OCI-LY7 (cell line): ENCODE data around the gene PLK5. TPM values are rescaled to one million over a fixed set of nuclear protein-coding genes. Genes with fewer than 3 reads are reported as not detected.

Experiments
- BruUV-seq: library from RNA; stranded (reverse); fragments of 400-500 nt; replicated peaks from 2 replicates; lab custom pipeline; 2021; lab: Mats Ljungman, UMichigan
- CTCF ChIA-PET: fragments of 300-600 bp; sonication (Branson Sonifier 250); formaldehyde crosslinking; loops from one replicate; lab custom pipeline; 2022; ENCODE audit warnings: antibody characterized with exemption; ENCODE audit not compliant: unreplicated experiment; lab: Charles Lee
- POLR2A ChIA-PET: fragments of 300-600 bp; sonication (Branson Sonifier 250); formaldehyde crosslinking; loops from one replicate; lab custom pipeline; 2022; ENCODE audit warnings: antibody characterized with exemption; lab: Charles Lee
- DNase-seq: peaks from one replicate; pipeline ENCODE4 v3.0.0-alpha.2; 2015; ENCODE audit warnings: low spot score
- H2AFZ ChIP-seq: fragments of 200-600 bp; sonication (generic), shearing (Covaris generic); 2 replicates; pipeline ENCODE4 v1.6.1; 2014; ENCODE audit warnings: mild to moderate bottlenecking, antibody characterized with exemption, low read length, moderate library complexity
- H3K27ac ChIP-seq: fragments of 200-600 bp; sonication (generic); 2 replicates; pipeline ENCODE4 v1.5.1; 2014; ENCODE audit warnings: mixed run types, low read depth, mild to moderate bottlenecking, moderate library complexity, low read length, inconsistent platforms; ENCODE audit not compliant: poor library complexity, severe bottlenecking
- H3K36me3 ChIP-seq: fragments of 200-600 bp; sonication (generic); 2 replicates; pipeline ENCODE4 v1.6.1; 2014; ENCODE audit warnings: mild to moderate bottlenecking, antibody characterized with exemption, low read length, moderate library complexity, mixed read lengths; ENCODE audit not compliant: insufficient read depth
- H3K4me1 ChIP-seq: fragments of 200-600 bp; sonication (generic); 2 replicates; pipeline ENCODE4 v1.5.1; 2014; ENCODE audit warnings: mild to moderate bottlenecking, low read length; ENCODE audit not compliant: insufficient read depth, poor library complexity, severe bottlenecking
- H3K4me2 ChIP-seq: fragments of 200-600 bp; sonication (generic); 2 replicates; pipeline ENCODE4 v1.6.1; 2014; ENCODE audit warnings: mild to moderate bottlenecking, low read length
- H3K4me3 ChIP-seq: fragments of 200-600 bp; sonication (generic); 2 replicates; pipeline ENCODE4 v1.5.1; 2014; ENCODE audit warnings: mild to moderate bottlenecking, low read depth, low read length; ENCODE audit not compliant: poor library complexity, severe bottlenecking
- H3K79me2 ChIP-seq: fragments of 200-600 bp; sonication (generic); 2 replicates; pipeline ENCODE4 v1.6.1; 2016; ENCODE audit warnings: low read depth, mild to moderate bottlenecking, low read length, moderate library complexity, mixed read lengths; ENCODE audit not compliant: insufficient read depth
- H3K9me2 ChIP-seq: fragments of 200-600 bp; sonication (generic); 2 replicates; pipeline ENCODE4 v1.6.1; 2016; ENCODE audit warnings: mild to moderate bottlenecking, low read length, mixed read lengths; ENCODE audit not compliant: insufficient read depth
- H3K9me3 ChIP-seq: fragments of 200-600 bp; sonication (generic); 2 replicates; pipeline ENCODE4 v1.6.1; 2014; ENCODE audit warnings: mild to moderate bottlenecking, mixed run types, low read length, mixed read lengths
- H4K20me1 ChIP-seq: fragments of 200-600 bp; sonication (generic); 2 replicates; pipeline ENCODE4 v1.6.1; 2014; ENCODE audit warnings: mild to moderate bottlenecking, antibody characterized with exemption, low read length, moderate library complexity, mixed read lengths; ENCODE audit not compliant: insufficient read depth
- CTCF ChIP-seq: fragments of 200-600 bp; sonication (generic); conservative IDR thresholded peaks from 2 replicates; pipeline ENCODE4 v1.5.1; 2014; ENCODE audit warnings: mild to moderate bottlenecking, antibody characterized with exemption, low read length, moderate library complexity, mixed read lengths
- EZH2phosphoT487 ChIP-seq: fragments of 200-600 bp; sonication (generic); IDR thresholded peaks from 2 replicates; pipeline ENCODE4 v1.6.1; 2018; ENCODE audit warnings: low read depth, borderline replicate concordance, mild to moderate bottlenecking, mixed run types, antibody characterized with exemption, low read length, moderate library complexity, mixed read lengths
- intact Hi-C: fragments of 100-400 bp; cut with micrococcal nuclease; formaldehyde crosslinking; loops from one replicate; pipeline ENCODE4 v1.10.0; 2022; ENCODE audit not compliant: unreplicated experiment
- total RNA-seq, 2 experiments: library from RNA; depleted of rRNA in 1 of 2; stranded (reverse); fragments of >200 nt in 1 of 2; shearing (Covaris generic) in 1 of 2; gene quantifications; 2 replicates each; pipeline ENCODE4 v1.2.3, GENCODE V29; 2014 to 2022

Gene PLK5
- total RNA-seq, 2 experiments from 2014 or later = 0.17 TPM; not detected in 1

- DNase-seq = peak; percentile 97
- intact Hi-C loops = no loop called here
- Histone ChIP-seq H3K4me2 (peak overlapping the region; percentile 81), H3K4me3 (peak overlapping the region; percentile 68), H3K27ac (peak overlapping the region; percentile 67), H3K4me1 (peaks cover 4% of the 10 kb centered on the region), H3K79me2 (no peaks in the 10 kb centered on the region), H3K9me3 (no peaks in the 10 kb centered on the region), H3K9me2 (no peaks in the 10 kb centered on the region), H2AFZ (peak overlapping the region; percentile 86), H4K20me1 (no peaks in the 10 kb centered on the region), H3K36me3 (no peaks in the 10 kb centered on the region)
- BruUV-seq = no TSS peak
- TF ChIP-seq CTCF = no peak
- no peak for TF ChIP-seq EZH2phosphoT487
- POLR2A ChIA-PET = interaction anchor here (0.5 to 0.6 kb wide), 2 partner anchors 114 to 162 kb away, joined by 3 to 4 read pairs; no protein-coding TSS in a partner anchor
- CTCF ChIA-PET = no interaction called here
Measured at GRCh38 chr19:1507763-1508506, 15.9 kb upstream of the PLK5 start.

- no peak for TF ChIP-seq EZH2phosphoT487
- no peaks in the 10 kb centered on the region for H3K79me2 ChIP-seq
- DNase-seq = no peak
- H3K36me3 ChIP-seq = no peaks in the 10 kb centered on the region
- no peaks in the 10 kb centered on the region for H4K20me1 ChIP-seq
- H3K4me2 ChIP-seq = peak overlapping the region; percentile 81
- H3K4me1 ChIP-seq = peaks cover 4% of the 10 kb centered on the region
- ChIA-PET CTCF (no interaction called here), POLR2A (interaction anchor here (0.5 kb wide), 1 partner anchor 114 kb away, joined by 4 read pairs; no protein-coding TSS in a partner anchor)
- H3K4me3 ChIP-seq = peak overlapping the region; percentile 68
- H2AFZ ChIP-seq = no peak overlapping the region
- no peaks in the 10 kb centered on the region for H3K9me2 ChIP-seq
- H3K9me3 ChIP-seq = no peaks in the 10 kb centered on the region
- intact Hi-C loops = no loop called here
- no peak overlapping the region for H3K27ac ChIP-seq
- no TSS peak for BruUV-seq
Measured at GRCh38 chr19:1508507-1508856, 15.4 kb upstream of the PLK5 start.

- no peaks in the 10 kb centered on the region for H3K9me2 ChIP-seq
- no TSS peak for BruUV-seq
- POLR2A ChIA-PET = interaction anchor here (0.7 kb wide), 1 partner anchor 322 kb away, joined by 5 read pairs; no protein-coding TSS in a partner anchor
- no peaks in the 10 kb centered on the region for H4K20me1 ChIP-seq
- no peak overlapping the region for H3K4me2 ChIP-seq
- no peak overlapping the region for H3K27ac ChIP-seq
- H3K9me3 ChIP-seq = no peaks in the 10 kb centered on the region
- H3K4me3 ChIP-seq = no peak overlapping the region
- no peaks in the 10 kb centered on the region for H3K79me2 ChIP-seq
- DNase-seq = no peak
- CTCF ChIA-PET = no interaction called here
- TF ChIP-seq CTCF = no peak
- H3K4me1 ChIP-seq = peaks cover 4% of the 10 kb centered on the region
- H2AFZ ChIP-seq = no peak overlapping the region
- H3K36me3 ChIP-seq = no peaks in the 10 kb centered on the region
- intact Hi-C loops = no loop called here
Measured at GRCh38 chr19:1509602-1510441, 14.1 kb upstream of the PLK5 start.
